DND-41 (cell line): Measurements from ENCODE around the gene LTBP3.

ENCODE experiments used
- ATAC-seq: fragments of 200-7000 bp; cut with Tn5 transposase; 3 replicates; pipeline ENCODE4 v1.9.1; 2021; ENCODE audit warnings: low read depth; ENCODE audit not compliant: insufficient read depth
- DNase-seq: peaks from one replicate; pipeline ENCODE4 v3.0.0-alpha.2; 2020
- H2AFZ ChIP-seq: 2 replicates; pipeline ENCODE4 v1.6.0; 2012; ENCODE audit warnings: low read depth, low read length
- H3K27ac ChIP-seq: 2 replicates; pipeline ENCODE4 v1.5.1; 2012; ENCODE audit warnings: low read length, inconsistent platforms
- H3K27me3 ChIP-seq: fragments of 200-600 bp; sonication (generic); 2 replicates; pipeline ENCODE4 v1.6.0; 2012; ENCODE audit warnings: low read length, mild to moderate bottlenecking, inconsistent platforms; ENCODE audit not compliant: insufficient read depth, poor library complexity
- H3K36me3 ChIP-seq: 2 replicates; pipeline ENCODE4 v1.5.1; 2012; ENCODE audit warnings: low read length, inconsistent platforms; ENCODE audit not compliant: insufficient read depth
- H3K4me1 ChIP-seq: 2 replicates; pipeline ENCODE4 v1.5.1; 2012; ENCODE audit warnings: mild to moderate bottlenecking, low read length; ENCODE audit not compliant: insufficient read depth
- H3K4me2 ChIP-seq: 2 replicates; pipeline ENCODE4 v1.6.0; 2012; ENCODE audit warnings: mild to moderate bottlenecking, moderate library complexity, low read length, inconsistent platforms; ENCODE audit not compliant: insufficient read depth
- H3K4me3 ChIP-seq, 2 experiments: fragments of 200-600 bp in 1 of 2; shearing (Covaris generic) in 1 of 2; 2 replicates each; pipeline ENCODE4 v1.5.1; 2012 to 2016; ENCODE audit warnings: inconsistent platforms in 2 of 2, low read length in 2 of 2, mild to moderate bottlenecking in 2 of 2, low read depth in 1 of 2, moderate library complexity in 1 of 2
- H3K79me2 ChIP-seq: 2 replicates; pipeline ENCODE4 v1.6.0; 2012; ENCODE audit warnings: low read length, inconsistent platforms; ENCODE audit not compliant: insufficient read depth
- H3K9ac ChIP-seq: 2 replicates; pipeline ENCODE4 v1.6.0; 2012; ENCODE audit warnings: low read depth, mild to moderate bottlenecking, inconsistent platforms, low read length, moderate library complexity
- H3K9me3 ChIP-seq: 2 replicates; pipeline ENCODE4 v1.5.1; 2012; ENCODE audit warnings: low read length, moderate library complexity, mild to moderate bottlenecking, inconsistent platforms; ENCODE audit not compliant: insufficient read depth, severe bottlenecking
- H4K20me1 ChIP-seq: 2 replicates; pipeline ENCODE4 v1.6.0; 2012; ENCODE audit warnings: low read length; ENCODE audit not compliant: insufficient read depth
- EZH2 ChIP-seq: IDR thresholded peaks from 3 replicates; pipeline ENCODE4 v1.6.1; 2012; ENCODE audit warnings: borderline replicate concordance, low read depth, mild to moderate bottlenecking, moderate library complexity, low read length, inconsistent platforms; ENCODE audit not compliant: severe bottlenecking
- TF ChIP-seq, protein P1 (sequence below): IDR thresholded peaks from 2 replicates; pipeline ENCODE4 v1.5.1; 2012; ENCODE audit warnings: borderline replicate concordance, low read length, moderate library complexity, mild to moderate bottlenecking; ENCODE audit not compliant: poor library complexity, severe bottlenecking; ENCODE audit errors: extremely low read depth

LTBP3 gene

DNA sequence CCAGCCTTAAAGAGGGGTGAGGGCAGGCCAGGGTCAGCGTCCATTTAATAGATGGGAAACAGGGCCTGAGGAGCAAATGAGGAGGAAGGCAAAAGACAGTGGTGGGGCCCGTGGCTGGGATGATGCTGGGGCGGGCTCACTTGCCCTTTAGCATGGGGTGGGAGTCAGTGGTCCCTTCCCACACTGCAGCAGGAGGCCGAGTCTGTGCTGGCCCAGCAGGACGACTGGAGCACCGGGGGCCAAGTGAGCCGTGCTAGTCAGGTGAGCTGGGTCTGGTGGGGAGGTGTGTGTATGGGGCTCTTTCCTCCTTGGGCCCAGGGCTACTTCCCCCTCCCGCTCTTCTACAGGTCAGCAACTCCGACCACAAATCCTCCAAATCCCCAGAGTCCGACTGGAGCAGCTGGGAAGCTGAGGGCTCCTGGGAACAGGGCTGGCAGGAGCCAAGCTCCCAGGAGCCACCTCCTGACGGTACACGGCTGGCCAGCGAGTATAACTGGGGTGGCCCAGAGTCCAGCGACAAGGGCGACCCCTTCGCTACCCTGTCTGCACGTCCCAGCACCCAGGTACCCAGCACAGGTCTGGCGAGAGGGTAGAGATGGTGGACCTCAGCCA, 20.4 kb downstream of the LTBP3 start:
- ATAC-seq = no peak
- no peak overlapping the region for H2AFZ ChIP-seq
- H3K9me3 ChIP-seq = no peaks in the 10 kb centered on the region

DNA sequence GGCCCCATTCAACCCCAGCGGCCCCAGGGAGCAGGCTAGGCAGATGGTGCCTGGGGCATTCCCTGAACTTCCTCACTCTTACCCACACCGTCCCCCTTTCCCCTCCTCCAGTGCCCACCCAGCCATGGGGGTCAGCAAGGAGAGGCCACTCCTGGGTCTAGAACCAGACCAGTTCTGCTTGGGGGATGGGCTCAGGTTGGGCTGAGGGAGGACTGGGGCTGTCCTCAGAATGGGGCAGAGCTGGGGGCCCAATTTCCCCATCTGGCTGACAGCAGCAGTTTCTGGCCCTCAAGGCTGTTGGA, 20.9 kb downstream of the LTBP3 start:
- no peak overlapping the region for H3K4me3 ChIP-seq
- TF ChIP-seq EZH2 = no peak
- TF ChIP-seq, protein P1, sequence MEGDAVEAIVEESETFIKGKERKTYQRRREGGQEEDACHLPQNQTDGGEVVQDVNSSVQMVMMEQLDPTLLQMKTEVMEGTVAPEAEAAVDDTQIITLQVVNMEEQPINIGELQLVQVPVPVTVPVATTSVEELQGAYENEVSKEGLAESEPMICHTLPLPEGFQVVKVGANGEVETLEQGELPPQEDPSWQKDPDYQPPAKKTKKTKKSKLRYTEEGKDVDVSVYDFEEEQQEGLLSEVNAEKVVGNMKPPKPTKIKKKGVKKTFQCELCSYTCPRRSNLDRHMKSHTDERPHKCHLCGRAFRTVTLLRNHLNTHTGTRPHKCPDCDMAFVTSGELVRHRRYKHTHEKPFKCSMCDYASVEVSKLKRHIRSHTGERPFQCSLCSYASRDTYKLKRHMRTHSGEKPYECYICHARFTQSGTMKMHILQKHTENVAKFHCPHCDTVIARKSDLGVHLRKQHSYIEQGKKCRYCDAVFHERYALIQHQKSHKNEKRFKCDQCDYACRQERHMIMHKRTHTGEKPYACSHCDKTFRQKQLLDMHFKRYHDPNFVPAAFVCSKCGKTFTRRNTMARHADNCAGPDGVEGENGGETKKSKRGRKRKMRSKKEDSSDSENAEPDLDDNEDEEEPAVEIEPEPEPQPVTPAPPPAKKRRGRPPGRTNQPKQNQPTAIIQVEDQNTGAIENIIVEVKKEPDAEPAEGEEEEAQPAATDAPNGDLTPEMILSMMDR = no peak
- no peak overlapping the region for H3K4me2 ChIP-seq
- no peak for ATAC-seq
- no peak overlapping the region for H3K9ac ChIP-seq
- no peaks in the 10 kb centered on the region for H3K9me3 ChIP-seq
- DNase-seq = no peak
- H3K79me2 ChIP-seq = no peaks in the 10 kb centered on the region
- no peak overlapping the region for H2AFZ ChIP-seq
- 0 out of 2 replicates have a peak, but pooled peaks cover 4% of the 10 kb centered on the region for H4K20me1 ChIP-seq
- no peak overlapping the region for H3K27ac ChIP-seq
- H3K27me3 ChIP-seq = no peaks in the 10 kb centered on the region
- peaks cover 40% of the 10 kb centered on the region for H3K36me3 ChIP-seq
- H3K4me1 ChIP-seq = peaks cover 20% of the 10 kb centered on the region

More for the DNA sequence above, 20.4 kb downstream of the LTBP3 start:
- Histone ChIP-seq H3K4me1 (peaks cover 20% of the 10 kb centered on the region), H3K27ac (no peak overlapping the region), H3K9ac (no peak overlapping the region), H3K79me2 (no peaks in the 10 kb centered on the region), H4K20me1 (0 out of 2 replicates have a peak, but pooled peaks cover 4% of the 10 kb centered on the region), H3K4me3 (no peak overlapping the region), H3K36me3 (peaks cover 36% of the 10 kb centered on the region), H3K27me3 (no peaks in the 10 kb centered on the region), H3K4me2 (no peak overlapping the region)
- DNase-seq = no peak
- no peak for TF ChIP-seq EZH2
- TF ChIP-seq, protein P1 = no peak

DNA sequence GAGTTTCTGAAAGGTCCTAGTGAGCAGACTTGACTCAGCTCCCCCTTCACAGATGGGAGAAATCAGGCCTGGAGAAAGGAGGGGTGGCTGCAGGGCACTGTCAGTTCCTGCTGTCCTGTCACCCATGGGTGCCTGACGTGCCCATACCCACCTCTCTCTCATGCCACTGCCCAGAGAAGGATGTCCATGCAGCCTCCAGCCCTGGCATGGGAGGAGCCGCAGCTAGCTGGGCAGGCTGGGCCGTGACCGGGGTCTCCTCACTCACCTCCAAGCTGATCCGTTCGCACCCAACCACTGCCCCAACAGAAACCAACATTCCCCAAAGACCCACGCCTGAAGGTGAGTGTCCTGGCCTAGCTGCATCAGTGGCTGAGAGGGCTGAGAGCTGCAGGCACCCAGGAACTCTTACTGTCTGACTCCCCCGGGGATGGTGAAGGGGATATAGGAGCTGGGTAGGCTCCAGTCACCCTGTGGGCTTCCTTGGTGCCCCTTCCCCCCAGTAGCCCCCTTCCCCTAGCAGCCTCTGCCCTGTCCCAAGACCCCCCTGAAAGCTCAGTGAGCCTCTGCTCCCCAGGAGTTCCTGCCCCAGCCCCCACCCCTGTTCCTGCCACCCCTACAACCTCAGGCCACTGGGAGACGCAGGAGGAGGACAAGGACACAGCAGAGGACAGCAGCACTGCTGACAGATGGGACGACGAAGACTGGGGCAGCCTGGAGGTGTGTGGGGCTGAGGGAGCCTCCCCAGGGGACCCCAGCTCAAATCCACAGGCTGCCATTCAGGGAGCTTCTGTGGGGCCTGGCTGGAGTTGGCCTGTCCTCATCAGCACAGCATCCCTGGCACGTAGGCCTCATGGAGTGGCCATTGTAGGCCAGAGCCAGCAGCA, 21.5 kb downstream of the LTBP3 start:
- H3K9ac ChIP-seq = no peak overlapping the region
- H3K4me3 ChIP-seq = no peak overlapping the region
- TF ChIP-seq, protein P1 = no peak
- TF ChIP-seq EZH2 = no peak
- H3K4me1 ChIP-seq = peaks cover 16% of the 10 kb centered on the region
- peaks cover 43% of the 10 kb centered on the region for H3K36me3 ChIP-seq
- no peaks in the 10 kb centered on the region for H3K9me3 ChIP-seq
- no peaks in the 10 kb centered on the region for H3K79me2 ChIP-seq
- peaks cover 7% of the 10 kb centered on the region; the same call in 1 of the 2 replicates for H4K20me1 ChIP-seq
- no peak for ATAC-seq
- no peaks in the 10 kb centered on the region for H3K27me3 ChIP-seq
- no peak overlapping the region for H3K27ac ChIP-seq
- H3K4me2 ChIP-seq = no peak overlapping the region
- no peak overlapping the region for H2AFZ ChIP-seq
- no peak for DNase-seq
